Measurements from ENCODE around the gene IL12RB1.
"Not testable (repeated sequence)": the region's sequence is repeated elsewhere in the genome, so short reads cannot be mapped to it uniquely, and the experiment has no call there.

IL12RB1 gene

DNA sequence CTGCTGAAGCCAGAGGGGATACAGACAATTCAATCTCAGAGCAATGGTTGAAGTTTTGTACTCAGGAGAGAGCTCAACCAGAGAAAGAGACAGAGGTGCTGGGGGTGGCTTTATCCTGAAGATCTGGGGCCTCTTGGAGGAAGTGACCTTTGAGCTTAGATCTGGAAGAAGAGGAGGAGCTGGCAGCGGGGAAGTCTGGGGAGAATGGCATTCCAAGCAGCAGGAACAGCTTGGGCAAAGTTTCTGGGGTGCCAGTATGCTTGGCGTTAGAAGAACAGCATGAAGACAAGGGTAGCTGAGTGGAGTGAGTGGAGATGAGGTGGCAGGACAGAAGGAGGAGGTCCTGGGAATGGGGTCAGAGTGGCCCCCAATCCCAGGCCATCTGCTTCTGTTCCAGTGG, 22.2 kb upstream of the IL12RB1 start:
- no peak for ATAC-seq (ENCODE audit: low read depth)
- no peak for TF ChIP-seq CTCF (IDR thresholded peaks at IDR 0.05; ENCODE audit: poor library complexity, severe bottlenecking)
- Histone ChIP-seq H3K4me3 (ENCODE audit: severe bottlenecking) (no peak overlapping the region), H3K4me1 (ENCODE audit: insufficient read depth, poor library complexity, severe bottlenecking) (no peaks in the 10 kb centered on the region), H3K9me3 (ENCODE audit: severe bottlenecking) (no peaks in the 10 kb centered on the region), H3K36me3 (ENCODE audit: low read depth) (peaks cover 6% of the 10 kb centered on the region; the same call in 1 of the 2 replicates), H3K27me3 (ENCODE audit: insufficient read depth, poor library complexity, severe bottlenecking) (no peaks in the 10 kb centered on the region), H3K27ac (ENCODE audit: poor library complexity, severe bottlenecking) (no peak overlapping the region)
- DNase-seq (ENCODE audit: low spot score) = no peak

GRCh38 chr19:18107235-18107634, 20.5 kb upstream of the IL12RB1 start:
- Histone ChIP-seq H3K27ac (ENCODE audit: poor library complexity, severe bottlenecking) (no peak overlapping the region), H3K4me1 (ENCODE audit: insufficient read depth, poor library complexity, severe bottlenecking) (no peaks in the 10 kb centered on the region), H3K27me3 (ENCODE audit: insufficient read depth, poor library complexity, severe bottlenecking) (no peaks in the 10 kb centered on the region), H3K9me3 (ENCODE audit: severe bottlenecking) (no peaks in the 10 kb centered on the region), H3K4me3 (ENCODE audit: severe bottlenecking) (no peak overlapping the region), H3K36me3 (ENCODE audit: low read depth) (peaks cover 6% of the 10 kb centered on the region; the same call in 1 of the 2 replicates)
- no peak for ATAC-seq (ENCODE audit: low read depth)
- DNase-seq (ENCODE audit: low spot score) = no peak
- no peak for TF ChIP-seq CTCF (IDR thresholded peaks at IDR 0.05; ENCODE audit: poor library complexity, severe bottlenecking)

GRCh38 chr19:18105259-18105658, 18.5 kb upstream of the IL12RB1 start:
- H3K27ac ChIP-seq (ENCODE audit: poor library complexity, severe bottlenecking); H3K4me3 ChIP-seq (ENCODE audit: severe bottlenecking); H3K9me3 ChIP-seq (ENCODE audit: severe bottlenecking); ATAC-seq (ENCODE audit: low read depth); DNase-seq (ENCODE audit: low spot score); H3K36me3 ChIP-seq (ENCODE audit: low read depth); H3K4me1 ChIP-seq (ENCODE audit: insufficient read depth, poor library complexity, severe bottlenecking); H3K27me3 ChIP-seq (ENCODE audit: insufficient read depth, poor library complexity, severe bottlenecking): not testable (repeated sequence)

- Histone ChIP-seq H3K9me3 (ENCODE audit: severe bottlenecking) (no peaks in the 10 kb centered on the region), H3K27me3 (ENCODE audit: insufficient read depth, poor library complexity, severe bottlenecking) (no peaks in the 10 kb centered on the region), H3K4me1 (ENCODE audit: insufficient read depth, poor library complexity, severe bottlenecking) (no peaks in the 10 kb centered on the region), H3K36me3 (ENCODE audit: low read depth) (no peaks in the 10 kb centered on the region), H3K4me3 (ENCODE audit: severe bottlenecking) (peak overlapping the region; percentile 24), H3K27ac (ENCODE audit: poor library complexity, severe bottlenecking) (peak overlapping the region; percentile 37)
- TF ChIP-seq CTCF (IDR thresholded peaks at IDR 0.05; ENCODE audit: poor library complexity, severe bottlenecking) = no peak
- DNase-seq (ENCODE audit: low spot score) (no peak), ATAC-seq (ENCODE audit: low read depth) (no peak)
Observed at GRCh38 chr19:18104793-18105131, 18.0 kb upstream of the IL12RB1 start.

DNA sequence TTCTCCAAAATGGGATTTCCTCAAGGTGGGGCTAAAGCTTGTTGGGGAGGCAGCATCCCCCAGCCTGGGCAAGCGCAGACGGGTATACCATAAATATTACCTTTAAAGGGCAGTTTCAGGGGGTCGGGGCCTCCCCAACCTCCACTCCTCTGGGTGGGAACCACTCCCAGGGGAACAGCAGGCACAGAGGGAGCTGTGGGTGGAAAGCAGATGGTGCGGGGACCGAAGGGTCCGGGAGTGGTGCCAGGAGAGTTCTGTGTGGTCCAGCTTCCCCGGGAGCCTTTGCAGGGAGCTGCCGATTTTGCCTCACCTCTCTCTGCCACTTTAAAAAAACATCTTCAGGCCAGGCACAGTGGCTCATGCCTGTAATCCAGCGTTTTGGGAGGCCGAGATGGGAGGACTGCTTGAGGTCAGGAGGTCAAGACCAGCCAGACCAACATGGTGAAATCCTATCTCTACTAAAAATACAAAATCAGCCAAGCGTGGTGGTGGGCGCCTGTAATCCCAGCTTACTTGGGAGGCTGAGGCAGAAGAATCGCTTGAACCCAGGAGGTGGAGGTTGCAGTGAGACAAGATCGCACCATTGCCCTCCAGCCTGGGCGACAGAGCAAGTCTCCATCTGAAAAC, 16.3 kb upstream of the IL12RB1 start:
- H3K27ac ChIP-seq (ENCODE audit: poor library complexity, severe bottlenecking) = no peak overlapping the region
- ATAC-seq (ENCODE audit: low read depth) = no peak
- H3K27me3 ChIP-seq (ENCODE audit: insufficient read depth, poor library complexity, severe bottlenecking) = no peaks in the 10 kb centered on the region

More for the DNA sequence above, 16.3 kb upstream of the IL12RB1 start:
- Histone ChIP-seq H3K4me1 (ENCODE audit: insufficient read depth, poor library complexity, severe bottlenecking) (peaks cover 4% of the 10 kb centered on the region), H3K36me3 (ENCODE audit: low read depth) (no peaks in the 10 kb centered on the region), H3K4me3 (ENCODE audit: severe bottlenecking) (no peak overlapping the region), H3K9me3 (ENCODE audit: severe bottlenecking) (no peaks in the 10 kb centered on the region)
- TF ChIP-seq CTCF (IDR thresholded peaks at IDR 0.05; ENCODE audit: poor library complexity, severe bottlenecking) = no peak
- no peak for DNase-seq (ENCODE audit: low spot score)
